ENCODE data around the gene TXNRD1. TPM values are rescaled to one million over a fixed set of nuclear protein-coding genes. Genes with fewer than 3 reads are reported as not detected.

Gene TXNRD1
- total RNA-seq, 1 donor from 2014 or later = 72.0 TPM

DNA sequence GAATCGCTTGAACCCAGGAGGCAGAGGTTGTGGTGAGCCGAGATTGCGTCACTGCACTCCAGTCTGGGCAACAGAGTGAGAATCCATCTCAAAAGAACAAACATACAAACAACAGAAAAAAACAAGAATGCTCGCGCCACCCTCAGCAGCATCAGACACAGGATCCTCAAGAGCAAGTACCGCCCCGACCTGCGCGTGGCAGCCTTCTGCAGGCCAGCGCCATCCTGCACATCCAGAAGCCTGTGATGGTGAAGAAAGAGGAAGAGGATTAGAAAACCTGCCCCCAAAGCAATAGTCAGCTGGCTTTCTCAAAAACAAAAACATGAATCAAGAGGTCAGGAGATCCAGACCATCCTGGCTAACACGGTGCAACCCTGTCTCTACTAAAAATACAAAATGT, 57.9 kb downstream of the TXNRD1 start:
- Mint-ChIP-seq H3K27me3 (no peaks in the 10 kb centered on the region), H3K27ac (no peak overlapping the region), H3K4me1 (peaks cover 13% of the 10 kb centered on the region), H3K36me3 (ENCODE audit: low read depth) (no peaks in the 10 kb centered on the region), H3K9me3 (no peaks in the 10 kb centered on the region), H3K4me3 (no peak overlapping the region)
- TF ChIP-seq, protein P1, sequence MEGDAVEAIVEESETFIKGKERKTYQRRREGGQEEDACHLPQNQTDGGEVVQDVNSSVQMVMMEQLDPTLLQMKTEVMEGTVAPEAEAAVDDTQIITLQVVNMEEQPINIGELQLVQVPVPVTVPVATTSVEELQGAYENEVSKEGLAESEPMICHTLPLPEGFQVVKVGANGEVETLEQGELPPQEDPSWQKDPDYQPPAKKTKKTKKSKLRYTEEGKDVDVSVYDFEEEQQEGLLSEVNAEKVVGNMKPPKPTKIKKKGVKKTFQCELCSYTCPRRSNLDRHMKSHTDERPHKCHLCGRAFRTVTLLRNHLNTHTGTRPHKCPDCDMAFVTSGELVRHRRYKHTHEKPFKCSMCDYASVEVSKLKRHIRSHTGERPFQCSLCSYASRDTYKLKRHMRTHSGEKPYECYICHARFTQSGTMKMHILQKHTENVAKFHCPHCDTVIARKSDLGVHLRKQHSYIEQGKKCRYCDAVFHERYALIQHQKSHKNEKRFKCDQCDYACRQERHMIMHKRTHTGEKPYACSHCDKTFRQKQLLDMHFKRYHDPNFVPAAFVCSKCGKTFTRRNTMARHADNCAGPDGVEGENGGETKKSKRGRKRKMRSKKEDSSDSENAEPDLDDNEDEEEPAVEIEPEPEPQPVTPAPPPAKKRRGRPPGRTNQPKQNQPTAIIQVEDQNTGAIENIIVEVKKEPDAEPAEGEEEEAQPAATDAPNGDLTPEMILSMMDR (IDR thresholded peaks at IDR 0.05) = no peak
- POLR2A ChIA-PET = no interaction called here
- CTCF ChIA-PET = no interaction called here
- ATAC-seq (ENCODE audit: low read depth) (no peak), DNase-seq (no peak)
- intact Hi-C loops (cut with micrococcal nuclease) = no loop called here

DNA sequence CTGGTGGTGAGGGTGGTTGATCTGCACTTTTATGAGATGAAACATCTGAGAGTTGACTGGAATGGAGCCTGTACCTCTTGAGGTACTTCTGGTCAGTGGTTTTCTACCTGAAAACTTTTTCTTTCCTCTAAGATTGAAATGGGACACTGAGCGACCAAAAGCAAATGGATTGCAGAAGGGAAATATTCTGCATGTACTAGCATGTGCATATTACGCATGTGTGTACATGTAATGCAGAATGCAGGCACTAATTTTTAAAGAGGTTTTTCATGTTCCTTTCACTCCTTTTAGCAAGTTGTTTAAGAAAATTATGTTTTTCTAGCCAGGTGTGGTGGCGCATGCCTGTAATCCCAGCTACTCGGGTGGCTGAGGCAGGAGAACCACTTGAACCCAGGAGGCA, 59.2 kb downstream of the TXNRD1 start:
- H3K27ac Mint-ChIP-seq = no peak overlapping the region
- ChIA-PET POLR2A (no interaction called here), CTCF (interaction anchor here (2.1 kb wide), 1 partner anchor 12 kb away, joined by 6 read pairs; no protein-coding TSS in a partner anchor)
- no peaks in the 10 kb centered on the region for H3K36me3 Mint-ChIP-seq (ENCODE audit: low read depth)
- no peaks in the 10 kb centered on the region for H3K27me3 Mint-ChIP-seq
- intact Hi-C loops (cut with micrococcal nuclease) = no loop called here
- H3K4me3 Mint-ChIP-seq = no peak overlapping the region
- ATAC-seq (ENCODE audit: low read depth) = no peak
- no peak for DNase-seq
- peaks cover 13% of the 10 kb centered on the region for H3K4me1 Mint-ChIP-seq
- no peaks in the 10 kb centered on the region for H3K9me3 Mint-ChIP-seq
- TF ChIP-seq, protein P1 (IDR thresholded peaks at IDR 0.05) = no peak

DNA sequence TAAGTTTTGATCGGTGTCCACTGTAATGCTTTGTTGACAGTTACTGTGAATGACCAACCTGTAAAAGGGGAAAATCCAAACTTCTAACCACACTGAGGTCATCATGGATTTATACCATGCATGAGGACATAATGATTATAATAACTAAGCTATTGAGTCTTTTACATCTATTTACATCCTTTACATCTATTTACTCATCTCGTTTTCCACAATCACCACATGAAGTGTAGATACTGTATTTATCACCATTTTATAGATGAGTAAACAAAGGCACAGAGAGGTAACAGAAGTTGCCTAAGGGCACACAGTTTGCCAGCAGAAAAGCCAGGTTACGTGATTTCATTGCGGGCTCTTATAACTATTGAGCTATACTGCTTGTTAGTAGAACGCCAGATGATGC, 60.1 kb downstream of the TXNRD1 start:
- intact Hi-C loops (cut with micrococcal nuclease) = loop anchor here (1.0 kb wide), 1 partner anchor 11 kb away; no protein-coding TSS in a partner anchor
- DNase-seq = no peak
- Mint-ChIP-seq H3K4me3 (peak overlapping the region; percentile 85), H3K27me3 (peaks cover 3% of the 10 kb centered on the region), H3K27ac (peak overlapping the region; percentile 70), H3K4me1 (peaks cover 13% of the 10 kb centered on the region), H3K36me3 (ENCODE audit: low read depth) (no peaks in the 10 kb centered on the region), H3K9me3 (no peaks in the 10 kb centered on the region)
- ChIA-PET CTCF (interaction anchor here (2.1 kb wide), 1 partner anchor 11 kb away, joined by 6 read pairs; no protein-coding TSS in a partner anchor), POLR2A (interaction anchor here (3.5 kb wide), 1 partner anchor 12 kb away, joined by 43 read pairs; no protein-coding TSS in a partner anchor)
- TF ChIP-seq, protein P1 (IDR thresholded peaks at IDR 0.05) = no peak
- no peak for ATAC-seq (ENCODE audit: low read depth)

- DNase-seq (no peak), ATAC-seq (ENCODE audit: low read depth) (peak; percentile 79)
- peak overlapping the region; percentile 70 for H3K27ac Mint-ChIP-seq
- peak overlapping the region; percentile 85 for H3K4me3 Mint-ChIP-seq
- peaks cover 3% of the 10 kb centered on the region for H3K27me3 Mint-ChIP-seq
- no peaks in the 10 kb centered on the region for H3K36me3 Mint-ChIP-seq (ENCODE audit: low read depth)
- TF ChIP-seq, protein P1 (IDR thresholded peaks at IDR 0.05) = no peak
- peaks cover 13% of the 10 kb centered on the region for H3K4me1 Mint-ChIP-seq
- POLR2A ChIA-PET = interaction anchor here (0.6 to 3.5 kb wide), 4 partner anchors 11 to 27 kb away, joined by 3 to 43 read pairs (median 8); partner anchors contain the start of gene EID3
- intact Hi-C loops (cut with micrococcal nuclease) = loop anchor here (1.0 kb wide), 1 partner anchor 10 kb away; no protein-coding TSS in a partner anchor
- CTCF ChIA-PET = interaction anchor here (2.1 kb wide), 1 partner anchor 11 kb away, joined by 6 read pairs; no protein-coding TSS in a partner anchor
- H3K9me3 Mint-ChIP-seq = no peaks in the 10 kb centered on the region
Measured at GRCh38 chr12:104276273-104277131, 60.9 kb downstream of the TXNRD1 start.

GRCh38 chr12:104279164-104279563, 63.6 kb downstream of the TXNRD1 start:
- intact Hi-C loops (cut with micrococcal nuclease) = no loop called here

More at GRCh38 chr12:104279164-104279563, 63.6 kb downstream of the TXNRD1 start:
- POLR2A ChIA-PET = no interaction called here
- ATAC-seq (ENCODE audit: low read depth) (no peak), DNase-seq (no peak)
- H3K9me3 Mint-ChIP-seq = no peaks in the 10 kb centered on the region
- peaks cover 13% of the 10 kb centered on the region for H3K4me1 Mint-ChIP-seq
- no peak overlapping the region for H3K27ac Mint-ChIP-seq
- H3K27me3 Mint-ChIP-seq = peaks cover 5% of the 10 kb centered on the region
- no peak overlapping the region for H3K4me3 Mint-ChIP-seq
- H3K36me3 Mint-ChIP-seq (ENCODE audit: low read depth) = no peaks in the 10 kb centered on the region
- TF ChIP-seq, protein P1 (IDR thresholded peaks at IDR 0.05) = no peak
- CTCF ChIA-PET = no interaction called here

Data from activated B cell treated with CpG ODN at 0.5 μM for 24 hours (primary cell).